Non-pigmented ciliary epithelial cell (primary cell): ENCODE measurements around the gene KAT2A.

Source experiments
- DNase-seq: peaks from one replicate; pipeline ENCODE4 v3.0.0-alpha.2; 2010; ENCODE audit warnings: low read depth

KAT2A gene

GRCh38 chr17:42094375-42095069, 26.6 kb downstream of the KAT2A start:
- no peak for DNase-seq

GRCh38 chr17:42092939-42093338, 28.2 kb downstream of the KAT2A start:
- no peak for DNase-seq

DNA sequence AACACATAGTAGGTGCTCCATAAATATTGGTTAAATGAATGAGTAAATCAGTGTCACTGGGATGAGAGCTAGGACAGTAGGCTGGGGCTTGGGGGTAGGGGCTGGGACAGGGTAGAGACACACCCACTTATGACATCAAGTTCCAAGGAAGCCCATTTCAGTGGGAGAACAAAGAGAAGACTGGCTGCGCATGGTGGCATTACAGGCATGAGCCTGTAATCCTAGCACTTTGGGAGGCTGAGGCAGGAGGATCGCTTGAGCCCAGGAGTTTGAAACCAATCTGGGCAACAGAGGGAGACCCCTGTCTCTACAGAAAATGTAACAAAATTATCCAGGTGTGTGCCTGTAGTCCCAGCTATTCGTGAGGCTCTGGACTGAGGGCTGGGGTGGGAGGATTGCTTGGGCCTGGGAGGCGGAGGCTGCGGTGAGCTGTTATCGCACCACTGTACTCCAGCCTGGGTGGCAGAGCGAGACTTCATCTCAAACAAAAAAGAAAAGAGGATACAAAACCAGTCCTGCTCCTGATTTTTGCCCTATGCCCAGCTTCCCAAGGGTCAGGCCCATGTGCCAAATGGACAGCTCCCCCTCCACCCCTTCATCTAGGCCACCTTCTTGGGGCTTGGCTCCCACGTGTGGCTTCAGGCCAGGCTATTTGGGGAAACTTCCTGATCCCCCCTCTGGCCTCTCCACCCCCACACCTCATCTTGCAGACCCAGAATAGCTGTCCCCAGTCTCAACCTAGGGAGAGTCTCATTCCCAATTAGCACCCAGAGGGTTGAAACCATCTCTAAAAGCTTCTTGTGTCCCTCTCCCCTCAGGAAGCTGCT, 30.0 kb downstream of the KAT2A start:
- DNase-seq: no peak

GRCh38 chr17:42088736-42089135, 32.4 kb downstream of the KAT2A start:
- DNase-seq: no peak

DNA sequence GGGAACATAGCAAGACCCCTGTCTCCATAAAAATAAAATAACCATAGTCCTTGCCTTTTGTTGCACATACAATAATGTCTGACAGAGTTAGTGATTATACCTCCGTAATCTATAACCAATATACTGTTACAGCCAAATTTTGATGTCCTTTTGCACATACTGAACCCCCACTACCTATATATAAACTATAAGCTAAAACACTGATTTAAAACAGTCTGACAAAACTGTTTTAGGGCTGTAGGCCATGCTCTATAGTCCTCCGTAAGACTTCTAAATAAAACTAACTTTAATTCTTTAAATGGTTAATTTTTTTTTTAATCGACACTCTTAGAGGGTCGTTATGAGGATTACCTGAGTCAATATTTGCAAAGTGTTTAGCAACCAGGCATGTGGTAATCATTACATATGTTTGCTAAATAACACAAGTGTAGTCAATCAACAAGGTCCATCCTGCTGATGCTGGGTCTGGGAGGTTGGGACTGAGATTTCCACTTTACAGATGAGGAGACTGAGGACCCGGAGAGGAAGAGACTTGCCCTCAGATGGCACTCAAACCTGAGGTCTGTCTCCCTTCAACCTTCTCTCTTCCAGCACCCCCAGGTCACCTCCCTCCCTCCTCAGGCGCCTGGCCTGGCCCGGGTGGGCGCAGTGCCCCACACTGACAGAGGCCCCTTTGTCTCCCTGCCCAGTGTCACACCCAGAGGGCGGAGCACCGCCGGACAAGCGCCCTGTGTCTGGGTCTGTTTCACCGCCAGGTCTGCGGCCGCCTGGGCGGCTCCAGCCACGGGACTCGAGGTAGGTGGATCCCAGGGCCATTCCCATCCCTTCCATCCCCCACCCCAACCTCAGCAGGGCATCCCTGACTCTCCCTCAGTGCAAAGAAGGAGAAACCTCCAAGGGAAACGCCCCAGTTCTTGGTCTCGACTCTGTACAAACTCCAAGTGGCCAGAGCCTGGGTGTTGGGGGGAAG, 33.1 kb downstream of the KAT2A start:
- DNase-seq: no peak

GRCh38 chr17:42087042-42087701, 34.0 kb downstream of the KAT2A start:
- DNase-seq: no peak

DNA sequence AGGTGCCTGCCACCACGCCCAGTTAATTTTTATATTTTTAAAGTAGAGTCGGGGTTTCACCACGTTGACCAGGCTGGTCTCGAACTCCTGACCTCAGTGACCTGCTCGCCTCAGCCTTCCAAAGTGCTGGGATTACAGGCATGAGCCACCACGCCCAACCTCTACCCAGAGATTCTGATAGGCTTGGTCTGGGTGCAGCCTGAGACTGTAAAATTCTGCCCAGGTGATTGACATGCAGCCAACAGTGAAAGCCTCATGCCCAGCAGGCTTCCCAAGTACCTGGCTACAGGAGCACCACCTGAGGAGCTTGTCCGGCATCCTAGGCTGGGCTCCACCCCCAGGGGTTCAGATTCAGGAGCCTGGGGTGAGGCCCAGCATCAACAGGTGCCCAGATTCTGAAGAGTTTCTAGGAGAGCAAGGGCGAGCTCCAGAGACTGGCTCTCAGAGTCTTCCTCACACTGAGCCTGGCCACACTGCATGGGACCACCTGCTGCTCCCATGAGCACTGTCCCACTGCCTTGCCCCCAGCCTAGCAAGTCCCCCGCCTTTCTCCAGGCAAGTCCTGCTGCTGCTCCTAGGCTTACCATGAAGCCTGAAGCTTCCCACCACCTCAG, 39.5 kb downstream of the KAT2A start:
- DNase-seq: no peak

DNA sequence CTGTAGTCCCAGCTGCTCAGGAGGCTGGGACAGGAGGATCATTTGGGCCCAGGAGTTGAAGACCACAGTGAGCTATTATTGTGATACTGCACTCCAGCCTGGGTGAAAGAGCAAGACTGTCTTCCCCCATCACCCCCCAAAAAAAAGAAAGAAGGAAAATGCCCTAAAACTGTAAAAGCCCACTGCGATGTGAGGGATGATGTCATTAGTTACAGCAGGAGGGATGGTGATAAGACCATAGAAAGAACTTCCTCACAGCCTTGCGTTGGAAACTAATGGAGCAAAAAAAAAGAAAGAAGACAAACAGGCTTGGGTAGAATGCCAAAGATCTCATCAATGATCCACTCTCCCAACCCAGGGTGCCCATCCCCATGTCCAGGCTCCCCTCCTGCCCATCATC, 41.6 kb downstream of the KAT2A start:
- DNase-seq: no peak

DNA sequence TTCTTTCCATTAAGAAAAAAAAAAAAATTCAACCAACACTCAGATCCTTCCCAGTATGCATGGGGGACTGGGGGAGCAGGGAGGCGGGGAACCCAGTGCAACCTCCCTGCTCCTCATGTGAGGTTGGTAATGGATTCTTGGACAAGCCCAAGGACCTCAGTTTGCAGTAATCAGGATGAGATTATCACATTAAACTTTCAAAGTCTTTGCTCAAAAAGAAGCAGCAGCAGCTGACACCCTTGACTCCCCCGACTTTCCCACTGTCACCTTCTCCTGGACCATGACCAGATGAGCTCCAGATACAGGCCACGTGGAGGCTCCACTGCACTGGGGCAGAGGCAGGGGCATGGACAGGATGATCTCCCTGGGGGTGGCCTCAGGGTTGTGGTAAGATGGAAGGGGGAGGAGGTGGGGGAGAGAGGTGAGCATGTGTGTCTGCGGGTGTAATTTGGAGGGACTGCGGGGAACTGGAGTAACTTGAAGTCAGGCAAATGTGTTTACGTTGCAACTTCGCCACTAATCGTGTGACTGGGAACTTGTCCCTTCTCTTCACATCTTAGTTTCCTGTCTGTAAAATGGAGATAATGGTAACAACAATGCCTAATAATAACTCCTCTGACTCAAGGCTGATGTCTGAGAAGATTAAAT, 42.6 kb downstream of the KAT2A start:
- DNase-seq: no peak

GRCh38 chr17:42077755-42078154, 43.4 kb downstream of the KAT2A start:
- no peak for DNase-seq

GRCh38 chr17:42076797-42077559, 44.2 kb downstream of the KAT2A start:
- DNase-seq: no peak

- no peak for DNase-seq
These were observed 45.4 kb downstream of the KAT2A start for GRCh38 chr17:42075789-42076188.

DNA sequence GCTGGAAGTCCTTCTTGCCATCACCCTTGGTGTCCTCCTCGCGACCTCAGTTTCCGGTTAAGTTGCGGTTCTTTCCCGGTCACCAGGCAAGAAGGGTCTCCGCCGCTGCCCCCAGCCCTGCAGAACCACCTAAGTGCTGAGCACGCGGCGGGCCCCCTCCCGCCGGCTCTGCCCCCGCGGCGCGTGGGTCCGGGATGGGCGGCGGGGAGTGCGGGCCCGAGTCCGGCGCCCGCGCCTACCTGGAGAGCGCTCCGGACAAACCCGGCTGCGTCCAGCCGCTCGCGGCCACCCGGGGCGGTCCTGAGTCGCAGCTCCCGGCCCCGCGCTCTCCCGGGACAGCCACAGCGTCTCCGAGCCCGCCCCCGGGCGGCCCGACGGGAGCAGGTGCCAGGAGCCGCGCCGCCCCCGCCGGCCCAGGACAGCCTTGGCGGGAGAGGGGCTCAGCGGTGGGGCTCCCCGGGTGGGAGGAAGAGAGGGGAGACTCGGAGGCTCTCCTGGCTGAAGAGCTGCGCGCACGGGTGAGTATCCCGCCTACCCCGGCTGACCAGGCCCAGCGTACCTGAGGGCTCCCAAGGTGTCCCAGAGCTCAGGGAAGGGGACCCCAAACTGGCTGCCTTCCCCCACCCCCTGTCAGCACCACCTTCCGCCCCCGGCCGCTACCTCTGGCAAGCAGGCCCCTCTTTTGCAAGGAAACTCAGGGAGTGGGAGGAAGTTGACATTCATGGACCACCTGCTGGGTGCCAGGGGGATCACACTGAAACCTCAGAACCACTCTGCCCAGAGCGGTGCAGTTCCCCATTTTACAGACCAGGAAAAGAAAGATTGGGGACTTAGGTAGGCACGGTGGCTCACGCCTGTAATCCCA, 48.6 kb downstream of the KAT2A start:
- DNase-seq: no peak

DNA sequence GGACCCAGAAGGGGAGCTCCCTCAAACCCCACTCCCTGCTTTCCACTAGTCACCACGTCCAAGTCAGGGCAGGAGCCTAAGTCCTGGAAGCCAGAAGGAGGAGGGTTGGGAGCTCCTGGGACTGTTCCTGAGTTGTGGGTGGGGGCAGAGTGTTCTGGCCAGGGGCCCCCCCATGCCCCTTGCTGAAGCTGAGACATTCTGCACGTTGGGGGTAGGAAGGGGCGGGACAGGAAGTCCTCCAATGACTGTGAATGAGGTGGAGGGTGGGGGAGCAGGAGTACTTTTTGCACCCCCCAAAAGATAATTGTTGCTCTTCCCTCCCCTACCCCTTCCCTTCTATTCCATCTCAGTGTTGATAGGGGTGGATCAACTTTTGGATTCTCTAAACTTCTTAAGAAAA, 49.4 kb downstream of the KAT2A start:
- DNase-seq: no peak

DNA sequence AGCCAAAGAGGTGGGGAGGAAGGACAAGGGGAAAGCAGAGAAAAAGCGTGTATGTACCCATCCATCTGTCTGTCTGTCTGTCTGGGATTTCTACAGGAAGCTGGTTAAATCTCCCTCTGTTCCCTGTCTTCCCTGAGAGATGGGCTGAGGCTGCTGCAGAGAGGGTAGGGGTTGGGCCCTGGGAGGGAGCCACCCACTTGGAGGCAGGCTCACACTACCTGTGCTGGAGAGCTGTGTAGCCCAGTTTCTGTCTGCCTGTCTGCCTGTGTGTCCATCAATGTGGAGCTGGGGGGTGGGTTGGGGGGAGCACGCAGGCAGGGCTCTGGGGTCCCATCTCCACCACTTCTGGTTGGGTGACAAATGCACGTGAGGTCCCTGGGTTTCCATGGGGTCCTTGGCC, 52.2 kb downstream of the KAT2A start:
- DNase-seq: no peak

GRCh38 chr17:42067371-42068091, 53.6 kb downstream of the KAT2A start:
- no peak for DNase-seq

DNA sequence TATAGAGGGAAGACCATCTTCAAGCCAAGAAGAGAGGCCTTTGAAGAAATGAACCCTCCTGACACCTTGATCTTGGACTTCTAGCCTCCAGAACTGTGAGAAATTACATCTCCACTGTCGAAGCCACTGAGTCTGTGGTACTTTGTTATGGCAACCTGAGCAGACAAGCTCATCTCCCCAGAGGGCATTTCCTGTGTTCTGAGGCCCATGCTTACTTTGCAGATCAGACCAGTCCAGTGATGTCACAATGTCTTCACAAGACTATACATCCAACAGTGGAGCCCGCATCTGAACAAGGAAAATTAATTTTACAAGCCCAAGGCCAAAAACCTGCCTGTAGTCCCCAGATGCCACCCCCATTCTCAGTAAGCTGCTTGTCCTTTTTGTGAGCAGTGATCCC, 56.0 kb downstream of the KAT2A start:
- DNase-seq: no peak
